HTERT RPE-1 (cell line): Measurements from ENCODE around the gene ATF5.
"Not testable (repeated sequence)": the region's sequence is repeated elsewhere in the genome, so short reads cannot be mapped to it uniquely, and the experiment has no call there.

Experiments used
- in situ Hi-C: fragments of 300-500 bp; cut with MboI; formaldehyde crosslinking; loops from 4 replicates; pipeline ENCODE4 v1.14.3; 2020; ENCODE audit warnings: low sequenced_read_pairs

ATF5 gene

DNA sequence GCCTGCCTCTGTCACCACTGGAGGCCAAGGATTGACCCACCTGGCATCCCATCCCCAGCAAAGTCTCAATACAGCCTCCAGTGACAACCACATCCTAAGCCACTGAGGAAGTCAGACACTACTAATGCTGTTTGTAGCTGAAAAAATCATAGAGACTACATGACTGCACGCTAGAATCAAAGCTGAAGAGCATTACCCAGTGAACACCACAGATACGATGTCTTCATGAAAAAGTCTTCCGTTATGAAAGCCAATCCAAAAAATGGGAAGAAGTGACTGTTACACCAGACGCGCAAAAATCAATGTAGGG is 11.4 kb downstream of the ATF5 start:
- in situ Hi-C loops: no loop called here

DNA sequence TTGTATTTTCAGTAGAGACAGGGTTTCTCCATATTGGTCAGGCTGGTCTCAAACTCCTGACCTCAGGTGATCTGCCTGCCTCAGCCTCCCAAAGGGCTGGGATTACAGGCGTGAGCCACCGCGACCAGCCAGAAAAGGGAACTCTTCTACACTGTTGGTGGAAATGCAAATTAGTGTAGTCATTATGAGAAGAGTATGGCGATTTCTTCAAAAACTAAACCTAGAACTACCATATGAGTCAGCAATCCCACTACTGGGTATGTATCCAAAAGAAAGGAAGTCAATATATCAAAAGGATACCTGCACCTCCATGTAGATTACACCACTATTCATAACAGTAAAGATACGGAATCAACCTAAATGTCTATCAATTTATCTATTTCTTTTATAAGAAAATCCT is 15.6 kb downstream of the ATF5 start:
- in situ Hi-C loops: not testable (repeated sequence)

DNA sequence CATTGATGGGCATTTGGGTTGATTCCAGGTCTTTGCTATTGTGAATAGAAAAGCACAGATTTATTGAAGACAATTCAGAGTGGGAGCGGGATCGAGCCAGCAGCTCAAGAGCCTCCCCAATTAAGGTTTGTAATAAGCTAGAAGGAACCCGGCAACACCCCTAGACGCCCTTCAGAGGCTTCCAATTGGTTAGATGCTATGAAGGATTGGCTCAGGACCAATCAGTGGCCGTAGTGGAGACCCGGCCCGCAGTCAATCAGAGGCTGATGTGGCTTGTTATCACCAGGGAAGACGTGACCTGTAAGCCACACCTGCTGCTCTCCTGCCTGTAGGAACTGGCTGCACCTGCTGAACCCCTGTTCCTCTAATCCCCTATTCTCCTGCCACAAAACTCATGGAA is 17.4 kb downstream of the ATF5 start:
- in situ Hi-C loops: no loop called here

DNA sequence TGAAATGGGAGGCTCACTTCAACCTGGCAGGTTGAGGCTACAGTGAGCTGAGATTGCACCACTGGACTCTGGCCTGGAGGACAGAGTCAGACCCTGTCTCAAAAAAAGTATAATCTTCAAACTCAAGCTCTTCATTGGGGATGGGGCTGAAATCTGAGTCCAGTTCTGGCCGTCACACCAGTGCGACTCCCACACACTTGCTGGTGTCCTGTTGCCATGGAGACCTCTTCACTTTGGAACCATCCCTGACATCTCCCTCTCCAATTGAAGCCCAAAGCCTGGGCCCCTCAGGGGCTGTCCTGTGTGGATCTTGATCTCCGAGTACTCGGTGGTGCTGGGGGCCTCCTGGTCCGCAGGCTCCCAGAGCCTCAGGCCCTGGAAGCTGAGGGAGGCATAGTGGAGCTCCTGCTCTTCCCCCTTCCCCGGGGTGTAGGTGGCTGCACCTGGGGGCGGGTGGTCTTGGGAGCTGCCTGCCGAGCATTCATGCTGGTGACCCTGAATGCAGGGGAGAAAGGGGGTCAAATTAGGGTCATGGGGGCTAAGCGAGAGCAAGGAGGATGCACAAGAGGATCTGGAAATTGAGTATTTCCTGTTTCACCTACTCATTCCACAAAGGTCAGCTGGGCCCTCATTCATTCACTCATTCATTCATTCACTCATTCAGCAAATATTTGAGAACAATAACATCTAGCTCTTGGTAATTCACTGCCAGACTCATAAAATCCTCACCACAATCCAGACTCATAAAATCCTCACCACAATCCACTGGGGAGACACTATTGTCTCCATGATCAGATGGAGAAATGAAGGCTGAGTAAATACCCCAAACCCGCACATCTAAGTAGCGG is 21.0 kb downstream of the ATF5 start:
- in situ Hi-C loops: no loop called here

DNA sequence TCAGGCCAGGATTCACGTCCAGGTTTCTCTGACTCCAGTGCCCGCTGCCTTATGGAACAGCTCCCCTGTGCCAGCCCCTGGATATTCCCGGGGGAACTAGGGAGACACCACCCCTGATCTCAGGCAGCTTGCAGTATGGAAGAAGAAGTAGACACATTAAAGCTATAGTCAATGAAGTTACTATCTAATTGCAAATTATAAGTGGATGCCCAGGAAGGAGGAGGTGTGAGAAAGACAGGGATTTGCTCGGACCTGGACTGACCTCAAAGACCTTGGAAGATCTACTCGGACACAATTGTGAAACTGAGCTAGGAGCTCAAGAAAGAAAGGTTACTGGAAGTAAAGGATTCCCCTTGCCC is 21.6 kb downstream of the ATF5 start:
- in situ Hi-C loops: no loop called here

DNA sequence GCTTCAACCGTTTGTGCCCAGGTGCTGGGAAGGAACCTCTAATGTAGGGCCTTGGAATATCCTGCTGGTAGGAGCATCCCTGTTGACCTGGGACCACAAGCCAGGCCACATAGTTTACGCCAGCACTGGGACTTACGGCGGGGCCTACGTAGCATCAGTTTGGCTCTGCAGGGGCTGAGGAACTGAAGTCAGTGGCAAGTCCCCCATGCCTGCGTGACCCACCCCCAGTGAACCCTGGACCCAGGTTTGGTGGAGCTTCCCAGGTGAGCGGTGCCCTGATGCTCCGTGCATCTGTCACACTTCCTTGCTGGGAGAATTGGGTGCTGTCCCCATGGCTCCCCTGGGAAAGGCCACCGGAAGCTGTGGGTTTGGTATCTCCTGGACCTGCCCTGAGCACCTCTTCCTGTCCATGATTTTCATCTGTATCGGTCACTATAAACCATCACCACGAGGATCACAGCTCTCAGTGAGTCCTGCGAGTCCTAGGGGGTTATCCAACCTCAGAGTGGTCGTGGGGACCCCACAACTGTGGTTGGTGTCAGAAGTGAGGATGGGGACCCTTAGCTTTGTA is 22.0 kb downstream of the ATF5 start:
- in situ Hi-C loops: no loop called here

DNA sequence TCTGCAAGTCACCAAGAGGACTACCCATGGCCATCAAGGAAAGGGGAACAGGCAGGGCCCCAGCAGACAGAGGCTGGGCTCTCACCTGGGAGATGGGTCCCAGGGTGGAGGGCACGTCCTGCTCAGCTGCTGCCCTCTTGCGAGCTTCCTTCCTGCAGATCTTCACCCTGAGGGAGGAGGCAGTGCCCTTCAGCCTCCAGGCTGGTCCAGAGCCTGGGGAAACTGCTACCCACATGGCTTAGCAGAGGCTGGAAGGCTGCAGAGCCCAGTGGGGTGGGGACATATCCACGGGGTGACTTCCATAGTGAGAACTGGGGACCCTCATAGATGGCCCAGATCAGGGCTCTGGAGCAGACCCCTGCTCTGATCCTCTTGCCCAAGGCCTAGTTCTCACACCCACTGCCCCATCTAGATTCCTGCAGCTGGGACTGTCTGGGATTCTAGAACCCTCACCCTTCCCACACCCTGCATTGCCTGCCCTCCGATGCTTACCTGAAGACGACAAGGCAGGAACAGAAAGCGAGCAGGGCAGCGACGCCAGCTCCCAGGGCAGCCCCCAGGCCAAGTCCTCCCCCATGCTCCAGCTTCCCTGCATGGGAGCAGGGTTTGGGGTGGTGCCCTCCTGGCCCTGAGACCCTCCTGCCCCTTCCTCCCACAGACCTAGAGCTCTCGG is 22.9 kb downstream of the ATF5 start:
- in situ Hi-C loops: no loop called here

DNA sequence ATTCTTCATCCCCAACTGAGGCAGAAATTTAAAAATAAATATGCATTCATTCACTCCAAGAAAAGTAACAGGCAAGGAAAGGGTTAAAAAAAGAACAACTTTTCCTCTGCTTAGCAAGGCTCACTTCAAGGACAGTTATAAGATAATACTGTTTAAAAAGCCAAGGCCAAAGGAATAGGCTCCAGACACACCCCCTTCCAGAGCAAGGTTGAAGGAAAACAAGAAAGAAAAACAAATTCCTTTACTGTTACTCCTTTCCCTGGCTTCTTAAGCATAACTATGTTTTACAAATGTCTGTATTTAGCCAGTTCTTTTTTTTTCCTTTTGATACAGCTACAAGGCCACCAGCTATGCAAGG is 23.5 kb downstream of the ATF5 start:
- in situ Hi-C loops: no loop called here

DNA sequence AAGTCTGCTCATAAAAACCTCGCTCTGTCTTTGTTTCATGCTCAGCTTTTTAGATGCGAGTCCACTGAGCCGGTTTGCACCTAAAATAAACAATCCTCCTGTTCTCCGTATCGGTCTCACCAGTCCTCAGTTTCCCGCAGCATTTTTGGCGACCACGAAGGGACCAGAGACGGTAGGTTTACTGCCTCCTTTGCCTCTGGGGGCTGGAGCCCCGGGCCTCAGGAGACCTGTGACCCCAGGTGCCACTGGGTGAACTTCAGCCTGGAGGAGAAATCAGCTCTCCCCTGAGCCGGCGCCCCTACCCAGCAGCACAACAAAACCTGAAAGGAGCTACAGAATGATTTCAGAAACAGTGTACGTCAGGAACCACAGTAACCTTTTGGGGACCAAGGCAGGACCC is 23.9 kb downstream of the ATF5 start:
- in situ Hi-C loops: no loop called here

DNA sequence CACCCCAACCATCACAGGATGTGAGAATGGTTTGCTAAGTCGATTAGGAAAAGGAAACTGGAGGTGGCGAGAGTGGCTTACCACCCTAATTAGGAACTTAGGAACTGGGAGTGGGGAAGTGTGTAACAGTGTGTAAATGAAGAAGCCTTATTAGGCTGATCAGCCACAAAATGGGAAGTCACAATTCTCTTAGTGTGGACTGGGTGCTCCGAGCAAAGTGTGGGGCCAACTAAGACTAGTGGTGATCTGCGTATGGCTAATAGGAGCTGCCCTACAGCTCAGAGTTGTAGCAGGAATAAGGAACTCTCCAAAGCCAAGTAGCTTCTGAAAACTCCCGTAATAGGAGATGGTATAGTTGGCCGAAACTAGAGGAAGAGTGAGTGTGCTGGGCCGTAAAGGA is 24.4 kb downstream of the ATF5 start:
- in situ Hi-C loops: no loop called here

DNA sequence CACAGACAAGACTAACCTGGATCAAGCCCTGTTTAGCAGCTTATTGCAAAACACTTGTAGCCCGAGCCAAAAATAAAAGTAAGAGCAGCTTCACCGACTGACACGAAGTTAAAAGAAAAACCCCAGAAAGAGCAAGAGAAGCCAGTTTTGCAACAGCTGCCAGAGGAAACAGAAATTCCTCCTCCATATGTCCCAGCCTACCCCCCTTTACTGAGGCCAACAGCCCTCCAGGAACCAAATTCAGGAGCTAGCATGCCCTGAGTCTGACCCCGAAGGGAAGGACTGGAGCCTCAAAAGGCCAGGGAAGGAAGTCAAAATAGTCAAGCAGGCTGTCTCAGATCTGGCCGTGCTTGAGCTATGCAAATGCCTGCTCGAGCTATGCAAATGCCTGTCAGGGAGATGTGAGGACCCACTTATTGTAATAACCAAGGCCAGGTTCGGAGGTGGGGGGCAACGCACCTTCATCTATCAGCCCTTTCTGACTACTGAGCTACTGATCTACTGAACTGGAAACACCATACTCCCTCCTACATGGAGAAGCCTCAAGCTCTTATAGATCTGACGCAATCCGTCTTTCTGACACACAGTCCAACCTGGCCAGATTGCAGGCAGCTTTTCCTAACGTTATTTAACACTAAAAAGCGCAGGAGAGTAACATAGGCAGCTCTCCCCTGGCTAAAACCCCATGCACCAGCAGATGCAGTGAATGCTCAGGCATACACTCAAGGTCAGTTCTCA is 25.3 kb downstream of the ATF5 start:
- in situ Hi-C loops: no loop called here

DNA sequence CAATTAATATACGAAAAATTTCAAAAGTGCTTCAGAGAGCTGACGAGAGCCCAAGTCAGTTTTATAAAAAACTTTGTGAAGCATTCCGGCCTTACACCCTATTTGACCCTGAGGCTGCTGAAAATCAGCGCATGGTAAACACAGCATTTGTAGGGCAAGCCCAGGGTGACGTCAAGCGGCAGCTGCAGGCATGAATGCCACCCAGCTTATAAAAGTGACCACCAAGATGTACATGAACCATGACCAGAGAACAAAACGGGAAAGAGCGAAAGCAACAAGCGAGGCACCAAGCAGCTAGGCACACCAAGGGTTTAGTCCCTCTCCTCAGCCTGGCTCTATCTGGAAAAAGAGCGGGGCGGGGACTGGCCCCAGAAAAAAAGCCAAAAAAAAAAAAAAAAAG is 25.9 kb downstream of the ATF5 start:
- in situ Hi-C loops: no loop called here

DNA sequence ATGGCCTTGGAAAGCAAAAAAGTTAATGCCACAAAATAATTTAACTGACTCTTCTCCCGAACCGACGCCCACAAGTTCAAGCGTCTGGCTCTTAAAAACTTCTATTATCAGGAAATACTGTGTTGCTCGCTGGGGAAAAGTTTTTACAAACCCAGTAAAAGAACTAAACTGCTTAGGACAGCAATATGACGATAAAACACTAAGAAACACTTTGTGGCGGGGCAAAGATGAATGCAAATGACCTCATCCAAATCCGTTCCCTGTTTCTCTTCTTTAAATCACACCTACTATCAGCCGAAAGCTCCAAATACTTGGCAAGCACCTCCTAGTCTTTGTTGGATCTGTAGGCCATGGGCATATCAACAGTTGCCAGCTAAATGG is 27.1 kb downstream of the ATF5 start:
- in situ Hi-C loops: no loop called here

DNA sequence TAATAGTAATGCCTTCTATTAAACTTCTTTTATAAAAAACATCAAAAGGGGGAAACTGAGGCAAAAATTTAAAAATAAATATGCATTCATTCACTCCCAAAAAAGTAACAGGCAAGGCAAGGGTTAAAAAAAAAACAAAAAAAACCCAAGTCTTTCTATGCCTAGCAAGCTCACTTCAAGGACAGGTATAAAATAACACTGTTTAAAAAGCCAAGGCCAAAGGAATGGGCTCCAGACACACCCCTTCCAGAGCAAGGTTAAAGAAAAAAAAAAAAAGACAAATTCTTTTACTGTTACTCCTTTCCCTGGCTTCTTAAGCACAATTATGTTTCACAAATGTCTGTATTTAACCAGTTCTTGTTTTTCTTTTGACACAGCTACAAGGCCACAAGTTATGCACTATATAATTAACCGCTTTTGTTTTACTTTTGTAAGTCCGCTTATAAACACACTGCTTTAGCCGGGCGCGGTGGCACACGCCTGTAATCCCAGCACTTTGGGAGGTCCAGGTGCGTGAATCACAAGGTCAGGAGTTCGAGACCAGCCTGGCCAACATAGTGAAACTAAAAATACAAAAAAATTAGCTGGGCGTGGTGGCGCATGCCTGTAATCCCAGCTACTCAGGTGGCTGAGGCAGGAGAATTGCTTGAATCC is 28.4 kb downstream of the ATF5 start:
- in situ Hi-C loops: no loop called here

DNA sequence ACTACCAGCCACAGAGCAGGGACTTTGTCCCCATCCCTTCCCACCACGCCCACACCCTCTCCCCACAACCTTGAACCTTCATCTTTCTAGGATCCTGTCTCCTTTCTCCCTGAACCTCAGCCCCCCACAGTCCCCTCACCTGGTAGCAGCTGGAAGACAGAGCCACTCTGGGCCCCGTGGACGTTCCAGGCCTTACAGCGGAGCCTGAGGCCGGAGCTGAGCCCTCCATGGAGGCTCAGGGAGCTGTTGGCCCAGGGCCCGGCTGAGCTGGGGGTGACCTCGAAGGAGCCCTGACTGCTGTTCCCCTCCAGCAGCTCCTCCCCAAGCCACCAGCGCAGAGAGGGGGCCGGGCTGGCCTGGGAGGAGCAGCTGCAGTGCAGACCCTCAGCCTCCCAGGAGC is 29.1 kb downstream of the ATF5 start:
- in situ Hi-C loops: not testable (repeated sequence)

DNA sequence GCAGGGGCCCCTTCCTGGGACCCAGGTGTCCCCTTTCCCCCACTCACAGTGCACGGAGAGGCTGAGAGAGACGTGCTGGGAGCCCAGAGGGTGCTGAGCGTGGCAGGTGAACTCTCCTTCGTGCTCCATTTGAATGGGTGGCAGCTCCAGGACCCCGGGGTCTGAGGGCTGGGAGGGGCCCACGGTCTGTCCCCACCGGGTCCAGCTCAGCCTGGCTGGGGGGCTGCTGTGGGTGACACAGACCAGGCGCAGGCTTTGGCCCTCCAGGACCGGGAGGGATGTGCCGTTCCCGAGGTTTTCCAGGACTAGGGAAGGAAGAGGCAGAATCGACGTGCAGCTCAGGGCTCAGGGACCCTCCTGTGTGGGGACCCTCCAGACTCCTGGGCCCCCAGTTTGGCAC is 29.6 kb downstream of the ATF5 start:
- in situ Hi-C loops: not testable (repeated sequence)

DNA sequence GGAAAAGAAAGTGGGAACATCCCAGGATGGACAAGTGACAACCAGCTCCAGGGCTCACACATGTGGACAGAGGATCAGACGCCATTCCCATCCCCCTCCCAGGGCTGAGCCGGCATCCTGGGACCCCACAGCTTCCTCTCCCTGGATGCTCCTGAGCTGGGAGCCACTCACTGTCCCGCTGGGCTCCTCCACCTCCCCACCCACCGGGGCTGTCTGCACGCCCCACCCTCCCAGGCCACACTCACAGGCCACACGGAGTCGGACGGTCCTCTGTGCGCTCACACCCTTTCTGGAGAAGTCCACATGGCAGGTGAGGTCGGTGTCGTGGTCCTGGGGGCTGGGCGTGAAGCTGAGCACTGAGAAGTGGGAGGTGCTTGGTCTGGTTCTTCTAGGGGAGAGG is 30.9 kb downstream of the ATF5 start:
- in situ Hi-C loops: not testable (repeated sequence)

DNA sequence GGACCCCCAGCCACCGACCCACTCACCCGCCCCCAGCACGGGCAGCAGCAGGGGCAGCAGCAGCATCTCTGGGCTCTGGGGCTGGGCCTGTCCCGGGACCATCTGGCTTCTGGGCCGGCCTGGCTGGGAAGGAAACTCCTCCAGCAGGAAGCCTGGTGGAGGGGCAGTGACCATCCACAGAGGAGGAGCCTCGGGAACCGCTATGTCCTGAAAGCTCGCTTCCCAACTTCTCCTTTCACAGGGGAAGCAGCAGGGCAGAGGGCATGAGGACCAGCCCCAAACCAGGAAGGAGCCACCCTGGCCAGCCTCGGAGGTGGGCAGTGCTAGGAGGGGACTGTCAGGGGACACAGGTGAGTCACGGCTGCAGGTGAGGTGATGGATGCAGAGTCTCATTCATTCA is 32.0 kb downstream of the ATF5 start, which contains the start of gene SIGLEC11:
TSS of gene SIGLEC11 (minus strand) at position 193 of the 400 bp plus-strand sequence. CDS start at position 102, 91 bp downstream.
- in situ Hi-C loops: not testable (repeated sequence)

DNA sequence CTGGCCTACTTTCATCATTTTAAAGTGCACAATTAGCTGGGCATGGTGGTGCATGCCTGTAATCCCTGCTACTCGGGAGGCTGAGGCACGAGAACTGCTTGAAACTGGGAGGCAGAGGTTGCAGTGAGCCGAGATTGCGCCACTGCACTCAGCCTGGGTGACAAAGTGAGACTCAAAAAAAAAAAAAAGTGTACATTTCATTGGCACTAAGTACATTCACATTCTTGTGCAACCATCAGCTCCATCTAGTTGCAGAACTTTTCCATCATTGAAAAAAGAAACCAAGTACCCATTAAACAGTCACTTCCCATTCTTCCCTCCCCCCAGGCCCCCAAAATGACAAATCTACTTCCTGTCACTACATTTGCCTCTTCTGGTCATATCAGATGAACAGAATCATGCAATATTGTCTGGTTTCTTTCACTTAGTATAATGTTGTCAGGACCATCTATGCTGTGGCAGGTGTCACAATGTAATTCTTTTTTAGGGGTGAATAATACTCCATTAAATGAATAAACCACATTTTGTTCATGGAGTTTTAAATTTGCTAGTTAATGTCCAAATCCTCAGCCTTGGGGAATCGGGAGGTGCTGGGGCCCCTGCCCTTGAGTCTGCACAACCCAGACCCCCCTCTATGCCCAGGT is 39.4 kb downstream of the ATF5 start:
- in situ Hi-C loops: no loop called here

DNA sequence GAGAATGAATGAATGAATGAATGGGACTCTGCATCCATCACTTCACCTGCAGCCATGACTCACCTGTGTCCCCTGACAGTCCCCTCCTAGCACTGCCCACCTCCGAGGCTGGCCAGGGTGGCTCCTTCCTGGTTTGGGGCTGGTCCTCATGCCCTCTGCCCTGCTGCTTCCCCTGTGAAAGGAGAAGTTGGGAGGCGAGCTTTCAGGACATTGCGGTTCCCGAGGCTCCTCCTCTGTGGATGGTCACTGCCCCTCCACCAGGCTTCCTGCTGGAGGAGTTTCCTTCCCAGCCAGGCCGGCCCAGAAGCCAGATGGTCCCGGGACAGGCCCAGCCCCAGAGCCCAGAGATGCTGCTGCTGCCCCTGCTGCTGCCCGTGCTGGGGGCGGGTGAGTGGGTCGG is 40.4 kb downstream of the ATF5 start:
- in situ Hi-C loops: not testable (repeated sequence)

DNA sequence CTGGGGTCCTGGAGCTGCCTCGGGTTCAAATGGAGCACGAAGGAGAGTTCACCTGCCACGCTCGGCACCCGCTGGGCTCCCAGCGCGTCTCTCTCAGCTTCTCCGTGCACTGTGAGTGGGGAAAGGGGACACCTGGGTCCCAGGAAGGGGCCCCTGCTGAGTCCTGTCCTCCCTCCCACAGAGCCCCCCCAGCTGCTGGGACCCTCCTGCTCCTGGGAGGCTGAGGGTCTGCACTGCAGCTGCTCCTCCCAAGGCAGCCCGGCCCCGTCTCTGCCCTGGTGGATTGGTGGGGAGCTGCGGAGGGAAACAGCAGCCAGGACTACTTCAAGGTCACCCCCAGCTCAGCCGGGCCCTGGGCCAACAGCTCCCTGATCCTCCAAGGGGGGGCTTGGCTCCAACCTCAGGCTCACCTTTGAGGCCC is 43.0 kb downstream of the ATF5 start:
- in situ Hi-C loops: no loop called here
